Melanocyte of skin (primary cell): ENCODE results near the gene TGIF1. TPM values are rescaled to one million over a fixed set of nuclear protein-coding genes. Genes with fewer than 3 reads are reported as not detected.

Experiments used
- total RNA-seq, 2 donors: library from RNA; depleted of rRNA; stranded (reverse); fragments of >200 nt; gene quantifications; 2 replicates each; pipeline ENCODE4 v1.2.3, GENCODE V29; 2012

TGIF1 gene
- 100 to 1,000 TPM in 1 of 2 donors, 10 to 100 TPM in 1; 88.8 to 221 TPM for total RNA-seq

DNA sequence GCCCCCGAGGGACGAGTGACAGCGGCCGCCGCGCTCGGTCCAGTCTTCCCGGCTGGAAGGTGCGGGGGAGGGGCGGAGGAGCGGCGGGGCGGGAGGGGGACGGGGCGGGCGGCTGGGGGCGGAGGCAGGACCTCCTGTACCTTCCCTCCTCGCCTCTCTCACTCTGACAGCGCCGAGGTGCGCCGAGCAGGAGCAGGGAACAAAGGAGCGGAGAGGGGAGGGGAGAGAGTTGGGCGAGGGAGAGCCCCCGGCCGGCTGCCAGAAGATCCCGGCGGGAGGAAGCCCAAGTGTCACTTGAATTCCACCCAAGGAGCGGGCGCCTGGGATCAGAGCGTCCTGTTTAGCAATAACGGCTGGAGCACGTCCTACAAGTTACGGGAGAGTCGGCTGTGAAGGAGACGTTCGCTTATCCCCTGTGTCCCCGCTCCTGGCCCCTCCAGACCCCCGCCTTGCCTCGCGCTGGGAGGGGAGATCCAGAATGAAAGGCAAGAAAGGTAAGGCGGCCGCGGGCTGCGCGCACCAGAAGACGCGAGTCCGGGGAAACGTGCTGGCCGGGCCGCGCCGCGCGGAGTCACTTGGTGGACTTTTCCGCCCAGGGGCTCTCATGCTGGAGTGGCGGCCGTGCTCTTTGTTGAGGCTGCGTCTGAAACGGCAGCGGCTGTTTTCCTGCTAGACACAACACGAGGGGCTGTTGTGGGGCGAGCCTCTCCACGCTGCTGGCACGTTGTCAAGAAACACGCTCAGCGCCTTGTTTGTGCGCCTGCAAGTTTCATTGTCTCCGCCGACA, at the start of gene TGIF1:
Gene TGIF1, plus strand, starts transcription at position 161 of the 787 bp plus-strand sequence. Its CDS starts 318 bp downstream, at position 479.

Other genes with a start within 250 kb of the TGIF1 start
- gene MYOM1, start 230.2 kb upstream of the TGIF1 start, total RNA-seq = under 1 TPM; under 0.01 to 0.34 TPM
- gene MYL12A, start 202.4 kb upstream of the TGIF1 start, total RNA-seq = 100 to 1,000 TPM; 414 to 707 TPM
- gene MYL12B, start 188.0 kb upstream of the TGIF1 start, total RNA-seq = 100 to 1,000 TPM; 237 to 262 TPM